ENCODE data around the gene PLAC1.

- TF ChIP-seq, protein P1, sequence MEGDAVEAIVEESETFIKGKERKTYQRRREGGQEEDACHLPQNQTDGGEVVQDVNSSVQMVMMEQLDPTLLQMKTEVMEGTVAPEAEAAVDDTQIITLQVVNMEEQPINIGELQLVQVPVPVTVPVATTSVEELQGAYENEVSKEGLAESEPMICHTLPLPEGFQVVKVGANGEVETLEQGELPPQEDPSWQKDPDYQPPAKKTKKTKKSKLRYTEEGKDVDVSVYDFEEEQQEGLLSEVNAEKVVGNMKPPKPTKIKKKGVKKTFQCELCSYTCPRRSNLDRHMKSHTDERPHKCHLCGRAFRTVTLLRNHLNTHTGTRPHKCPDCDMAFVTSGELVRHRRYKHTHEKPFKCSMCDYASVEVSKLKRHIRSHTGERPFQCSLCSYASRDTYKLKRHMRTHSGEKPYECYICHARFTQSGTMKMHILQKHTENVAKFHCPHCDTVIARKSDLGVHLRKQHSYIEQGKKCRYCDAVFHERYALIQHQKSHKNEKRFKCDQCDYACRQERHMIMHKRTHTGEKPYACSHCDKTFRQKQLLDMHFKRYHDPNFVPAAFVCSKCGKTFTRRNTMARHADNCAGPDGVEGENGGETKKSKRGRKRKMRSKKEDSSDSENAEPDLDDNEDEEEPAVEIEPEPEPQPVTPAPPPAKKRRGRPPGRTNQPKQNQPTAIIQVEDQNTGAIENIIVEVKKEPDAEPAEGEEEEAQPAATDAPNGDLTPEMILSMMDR (IDR thresholded peaks at IDR 0.05; ENCODE audit: insufficient read depth, low read length), result no peak
- TF ChIP-seq, protein P2, sequence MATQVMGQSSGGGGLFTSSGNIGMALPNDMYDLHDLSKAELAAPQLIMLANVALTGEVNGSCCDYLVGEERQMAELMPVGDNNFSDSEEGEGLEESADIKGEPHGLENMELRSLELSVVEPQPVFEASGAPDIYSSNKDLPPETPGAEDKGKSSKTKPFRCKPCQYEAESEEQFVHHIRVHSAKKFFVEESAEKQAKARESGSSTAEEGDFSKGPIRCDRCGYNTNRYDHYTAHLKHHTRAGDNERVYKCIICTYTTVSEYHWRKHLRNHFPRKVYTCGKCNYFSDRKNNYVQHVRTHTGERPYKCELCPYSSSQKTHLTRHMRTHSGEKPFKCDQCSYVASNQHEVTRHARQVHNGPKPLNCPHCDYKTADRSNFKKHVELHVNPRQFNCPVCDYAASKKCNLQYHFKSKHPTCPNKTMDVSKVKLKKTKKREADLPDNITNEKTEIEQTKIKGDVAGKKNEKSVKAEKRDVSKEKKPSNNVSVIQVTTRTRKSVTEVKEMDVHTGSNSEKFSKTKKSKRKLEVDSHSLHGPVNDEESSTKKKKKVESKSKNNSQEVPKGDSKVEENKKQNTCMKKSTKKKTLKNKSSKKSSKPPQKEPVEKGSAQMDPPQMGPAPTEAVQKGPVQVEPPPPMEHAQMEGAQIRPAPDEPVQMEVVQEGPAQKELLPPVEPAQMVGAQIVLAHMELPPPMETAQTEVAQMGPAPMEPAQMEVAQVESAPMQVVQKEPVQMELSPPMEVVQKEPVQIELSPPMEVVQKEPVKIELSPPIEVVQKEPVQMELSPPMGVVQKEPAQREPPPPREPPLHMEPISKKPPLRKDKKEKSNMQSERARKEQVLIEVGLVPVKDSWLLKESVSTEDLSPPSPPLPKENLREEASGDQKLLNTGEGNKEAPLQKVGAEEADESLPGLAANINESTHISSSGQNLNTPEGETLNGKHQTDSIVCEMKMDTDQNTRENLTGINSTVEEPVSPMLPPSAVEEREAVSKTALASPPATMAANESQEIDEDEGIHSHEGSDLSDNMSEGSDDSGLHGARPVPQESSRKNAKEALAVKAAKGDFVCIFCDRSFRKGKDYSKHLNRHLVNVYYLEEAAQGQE (IDR thresholded peaks at IDR 0.05; ENCODE audit: insufficient replicate concordance, low read depth), result no peak
- TF ChIP-seq POLR2AphosphoS5 (IDR thresholded peaks at IDR 0.05; ENCODE audit: low read depth) (no peak), GABPA (IDR thresholded peaks at IDR 0.05; ENCODE audit: low read depth) (no peak)
Measured at GRCh38 chrX:134537179-134537955, 120.9 kb downstream of the PLAC1 start.
